Measurements from ENCODE around the gene FAM53A. TPM values are rescaled to one million over a fixed set of nuclear protein-coding genes. Genes with fewer than 3 reads are reported as not detected.

FAM53A gene, protein sequence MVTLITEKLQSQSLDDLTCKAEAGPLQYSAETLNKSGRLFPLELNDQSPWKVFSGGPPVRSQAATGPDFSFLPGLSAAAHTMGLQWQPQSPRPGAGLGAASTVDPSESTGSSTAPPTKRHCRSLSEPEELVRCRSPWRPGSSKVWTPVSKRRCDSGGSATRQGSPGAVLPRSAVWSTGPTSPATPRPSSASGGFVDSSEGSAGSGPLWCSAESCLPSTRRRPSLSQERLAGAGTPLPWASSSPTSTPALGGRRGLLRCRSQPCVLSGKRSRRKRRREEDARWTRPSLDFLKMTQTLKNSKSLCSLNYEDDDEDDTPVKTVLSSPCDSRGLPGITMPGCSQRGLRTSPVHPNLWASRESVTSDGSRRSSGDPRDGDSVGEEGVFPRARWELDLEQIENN
- 10 to 100 TPM in 1 of 4 donors, 1 to 10 TPM in 3; 1.2 to 18.4 (median 4.9) TPM for total RNA-seq

DNA sequence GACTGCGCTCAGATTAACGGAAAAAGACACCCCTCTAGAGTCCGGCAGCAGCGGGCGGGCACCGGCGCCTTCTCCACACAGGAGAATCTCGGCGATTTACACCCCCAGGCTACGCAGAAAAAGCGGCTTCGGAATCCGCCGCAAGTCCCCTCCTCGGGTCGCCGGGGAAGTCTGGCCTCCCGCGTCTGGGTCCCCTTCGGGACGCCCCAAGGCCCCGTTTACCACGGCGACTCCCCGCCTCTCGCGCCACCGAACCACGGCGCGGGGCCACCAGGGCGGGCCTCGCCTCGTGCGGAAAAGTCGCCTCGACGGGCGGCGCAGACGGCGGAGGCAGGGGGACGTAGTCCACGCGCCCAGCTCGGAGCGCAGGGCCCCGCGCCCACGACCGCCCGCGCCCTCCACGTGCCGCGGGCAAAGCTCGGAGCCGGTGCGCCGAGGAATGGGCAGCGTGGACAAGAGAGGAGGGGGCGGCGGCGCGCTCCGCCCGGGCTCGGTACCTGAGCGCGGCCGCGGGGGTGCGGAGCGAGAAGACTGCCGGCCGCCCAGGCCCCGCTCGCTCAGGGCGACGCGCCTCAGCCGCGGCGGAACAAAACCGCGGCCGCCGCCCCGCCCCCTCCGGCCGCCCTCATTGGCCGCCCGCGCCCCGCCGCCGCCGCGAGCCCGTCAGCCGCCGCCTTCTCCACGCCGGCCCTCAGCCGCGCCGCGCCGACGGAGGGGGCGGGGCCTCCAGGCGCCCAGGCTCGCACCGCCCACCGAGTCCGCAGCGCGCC is at the start of gene FAM53A:
TSS of gene FAM53A (minus strand) at position 578 of the 770 bp plus-strand sequence. CDS start 15,572 bp downstream, outside the sequence.
- H3K4me3 ChIP-seq = peak within 1 kb of the TSS; percentile 40 to 81
- ATAC-seq = peak; percentile 96
- WGBS, 2 donors (ENCODE audit: low coverage in 1 of 2) = 0% methylated on average over 2 of the region's 118 CpGs

DNA sequence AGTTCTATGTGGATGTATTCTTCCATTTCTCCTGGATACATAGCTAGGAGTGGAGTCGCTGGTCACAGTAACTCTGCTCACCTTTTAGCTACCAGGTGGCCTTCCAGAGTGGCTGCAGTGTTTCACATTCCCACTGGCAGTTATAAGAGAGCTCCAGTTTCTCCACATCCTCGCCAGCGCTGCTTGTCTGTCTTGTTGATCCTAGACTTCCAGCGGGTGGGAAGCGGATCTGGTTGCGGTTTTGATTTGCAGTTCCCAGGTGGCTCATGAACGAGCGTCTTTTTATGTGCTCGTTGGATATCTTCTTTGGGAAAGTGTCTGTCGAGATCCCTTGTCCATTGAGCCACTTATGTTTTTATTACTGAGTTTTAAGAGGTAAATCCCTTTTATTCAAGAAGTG is 48.8 kb upstream of the FAM53A start:
- Histone ChIP-seq H3K27me3 (no peaks in the 10 kb centered on the region), H3K4me1 (peaks cover 0 to 22% (median 0%) of the 10 kb centered on the region in 3 donors), H3K36me3 (peaks cover 0 to 77% of the 10 kb centered on the region in 2 donors), H3K4me3 (no peak overlapping the region), H3K27ac (no peak overlapping the region), H3K9me3 (peaks cover 0 to 7% (median 0%) of the 10 kb centered on the region in 3 donors)
- WGBS, 2 donors (ENCODE audit: low coverage in 1 of 2) = 94 to 100% methylated on average over 5 to 10 of the region's 10 CpGs
- ATAC-seq = no peak
- TF ChIP-seq, protein P1, sequence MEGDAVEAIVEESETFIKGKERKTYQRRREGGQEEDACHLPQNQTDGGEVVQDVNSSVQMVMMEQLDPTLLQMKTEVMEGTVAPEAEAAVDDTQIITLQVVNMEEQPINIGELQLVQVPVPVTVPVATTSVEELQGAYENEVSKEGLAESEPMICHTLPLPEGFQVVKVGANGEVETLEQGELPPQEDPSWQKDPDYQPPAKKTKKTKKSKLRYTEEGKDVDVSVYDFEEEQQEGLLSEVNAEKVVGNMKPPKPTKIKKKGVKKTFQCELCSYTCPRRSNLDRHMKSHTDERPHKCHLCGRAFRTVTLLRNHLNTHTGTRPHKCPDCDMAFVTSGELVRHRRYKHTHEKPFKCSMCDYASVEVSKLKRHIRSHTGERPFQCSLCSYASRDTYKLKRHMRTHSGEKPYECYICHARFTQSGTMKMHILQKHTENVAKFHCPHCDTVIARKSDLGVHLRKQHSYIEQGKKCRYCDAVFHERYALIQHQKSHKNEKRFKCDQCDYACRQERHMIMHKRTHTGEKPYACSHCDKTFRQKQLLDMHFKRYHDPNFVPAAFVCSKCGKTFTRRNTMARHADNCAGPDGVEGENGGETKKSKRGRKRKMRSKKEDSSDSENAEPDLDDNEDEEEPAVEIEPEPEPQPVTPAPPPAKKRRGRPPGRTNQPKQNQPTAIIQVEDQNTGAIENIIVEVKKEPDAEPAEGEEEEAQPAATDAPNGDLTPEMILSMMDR (IDR thresholded peaks at IDR 0.05) = no peak
- no peak for TF ChIP-seq POLR2A (IDR thresholded peaks at IDR 0.05)
- no peak for TF ChIP-seq EP300 (IDR thresholded peaks at IDR 0.05)
- no peak for TF ChIP-seq POLR2AphosphoS5 (IDR thresholded peaks at IDR 0.05)

More for the DNA sequence above, at the start of gene FAM53A:
- peaks cover 0 to 24% (median 3%) of the 10 kb centered on the region in 3 donors for H3K4me1 ChIP-seq
- H3K9me3 ChIP-seq = no peaks in the 10 kb centered on the region
- no peaks in the 10 kb centered on the region for H3K27me3 ChIP-seq
- TF ChIP-seq POLR2AphosphoS5 (IDR thresholded peaks at IDR 0.05) (no peak), EP300 (IDR thresholded peaks at IDR 0.05) (no peak), POLR2A (IDR thresholded peaks at IDR 0.05) (peak; percentile 52 to 57)
- TF ChIP-seq, protein P1 (IDR thresholded peaks at IDR 0.05) = peak in 2 of 4 experiments; percentile 16 to 19
- no peaks in the 10 kb centered on the region for H3K36me3 ChIP-seq
- peak within 1 kb of the TSS; percentile 58 to 94 (median 89) for H3K27ac ChIP-seq

DNA sequence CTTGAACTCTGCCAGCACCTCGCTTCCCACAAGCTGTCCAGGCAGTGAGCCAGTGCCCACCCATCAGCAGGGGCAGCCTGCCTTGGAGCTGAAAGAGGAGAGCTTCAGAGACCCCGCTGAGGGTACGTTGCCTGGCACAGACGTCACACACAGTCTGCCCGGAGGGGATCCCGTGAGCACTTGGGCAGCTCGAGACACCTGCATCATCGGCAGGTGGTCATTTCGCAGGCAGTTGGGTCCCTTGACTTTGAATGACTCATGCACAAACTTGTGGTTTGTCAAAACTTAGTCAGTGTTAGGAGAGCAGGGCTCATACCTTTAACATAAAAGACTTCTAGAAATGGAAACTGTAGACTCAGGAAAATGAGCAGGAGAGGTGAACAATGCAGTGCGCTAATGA is 47.1 kb upstream of the FAM53A start:
- Histone ChIP-seq H3K36me3 (peaks cover 0 to 65% of the 10 kb centered on the region in 2 donors), H3K27ac (no peak overlapping the region), H3K27me3 (no peaks in the 10 kb centered on the region), H3K4me3 (no peak overlapping the region), H3K9me3 (no peaks in the 10 kb centered on the region), H3K4me1 (peaks cover 0 to 38% (median 5%) of the 10 kb centered on the region in 3 donors)
- no peak for ATAC-seq
- 98 to 100% methylated on average over 4 to 8 of the region's 10 CpGs for WGBS, 2 donors (ENCODE audit: low coverage in 1 of 2)
- TF ChIP-seq POLR2AphosphoS5 (IDR thresholded peaks at IDR 0.05) = no peak
- no peak for TF ChIP-seq EP300 (IDR thresholded peaks at IDR 0.05)
- TF ChIP-seq, protein P1 (IDR thresholded peaks at IDR 0.05) = no peak
- no peak for TF ChIP-seq POLR2A (IDR thresholded peaks at IDR 0.05)

DNA sequence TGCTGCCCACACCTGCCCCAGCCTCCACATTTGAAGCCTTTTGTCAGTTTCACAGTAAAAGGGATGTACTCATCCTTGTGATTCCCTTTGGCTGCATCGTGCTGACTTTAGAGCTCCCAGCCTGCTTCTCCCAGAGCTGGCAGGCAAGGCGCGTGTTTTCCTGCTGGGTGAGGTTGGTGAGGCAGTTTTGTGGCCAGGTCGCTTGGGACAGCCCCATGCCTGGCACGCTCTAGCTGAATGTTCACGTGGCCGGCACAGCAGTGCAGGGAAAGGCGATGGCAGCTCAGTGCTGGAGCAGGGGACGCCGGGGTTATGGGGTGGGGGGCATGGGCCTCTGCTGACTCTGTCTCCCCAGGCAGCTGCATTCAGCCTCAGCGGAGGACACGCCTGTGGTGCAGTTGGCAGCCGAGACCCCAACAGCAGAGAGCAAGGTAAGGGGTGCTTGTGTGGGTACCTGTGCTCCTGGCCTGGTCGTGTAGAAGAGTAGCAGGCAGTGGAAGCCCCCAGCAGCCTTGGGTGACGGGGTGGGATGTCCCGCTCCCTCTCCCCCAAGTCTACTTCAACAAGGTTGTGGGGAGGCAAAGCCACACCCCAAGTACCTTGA is 46.5 kb upstream of the FAM53A start:
- peaks cover 0 to 61% of the 10 kb centered on the region in 2 donors for H3K36me3 ChIP-seq
- H3K4me3 ChIP-seq = no peak overlapping the region
- H3K4me1 ChIP-seq = peaks cover 0 to 41% (median 5%) of the 10 kb centered on the region in 3 donors
- no peak for ATAC-seq
- 60% methylated on average over 1 of the region's 16 CpGs; no CpG with 5 or more reads in 1 of the 2 donors for whole genome bisulfite sequencing, 2 donors (ENCODE audit: low coverage in 1 of 2)
- no peaks in the 10 kb centered on the region for H3K27me3 ChIP-seq
- TF ChIP-seq POLR2A (IDR thresholded peaks at IDR 0.05) (no peak), POLR2AphosphoS5 (IDR thresholded peaks at IDR 0.05) (no peak), EP300 (IDR thresholded peaks at IDR 0.05) (no peak)
- TF ChIP-seq, protein P1 (IDR thresholded peaks at IDR 0.05) = no peak
- no peak overlapping the region for H3K27ac ChIP-seq
- H3K9me3 ChIP-seq = no peaks in the 10 kb centered on the region

Data from gastroesophageal sphincter (tissue), 4 donors.